Measurements from ENCODE around the gene PPDPF.

DNA sequence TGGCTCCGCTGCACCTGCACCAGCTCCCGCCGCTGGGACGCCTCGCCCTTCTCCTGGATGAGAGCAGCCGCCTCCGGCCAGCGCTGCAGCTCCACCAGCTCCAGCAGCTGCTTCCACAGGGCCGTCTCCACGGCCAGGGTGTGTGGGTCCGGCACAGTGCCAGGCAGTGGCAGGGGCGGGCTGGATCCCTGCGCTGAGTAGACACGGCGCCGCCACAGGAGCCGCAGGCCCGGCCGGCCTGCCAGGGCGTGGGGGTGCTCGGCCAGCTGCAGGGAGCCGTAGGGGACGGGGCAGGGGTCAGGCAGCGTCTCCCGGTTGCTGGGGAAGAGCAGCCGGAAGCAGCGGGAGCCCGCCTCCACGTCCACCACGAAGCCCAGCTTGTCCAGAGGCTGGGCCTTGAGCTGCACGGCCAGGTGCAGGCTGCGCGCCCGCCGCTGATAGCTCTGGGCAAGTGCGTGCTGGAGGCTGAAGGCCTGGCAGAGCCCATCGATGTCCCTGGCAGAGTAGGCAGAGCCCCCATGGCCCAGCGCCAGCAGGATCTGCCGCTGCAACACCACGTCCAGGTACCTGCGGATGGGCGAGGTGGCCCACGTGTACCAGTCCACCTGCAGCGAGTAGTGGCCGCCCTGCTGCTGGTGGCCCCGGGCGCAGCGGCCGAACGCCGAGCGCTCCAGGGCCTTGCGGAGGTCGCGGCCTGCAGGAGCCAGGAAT is 42.8 kb downstream of the PPDPF start:
- TF ChIP-seq, protein P1, sequence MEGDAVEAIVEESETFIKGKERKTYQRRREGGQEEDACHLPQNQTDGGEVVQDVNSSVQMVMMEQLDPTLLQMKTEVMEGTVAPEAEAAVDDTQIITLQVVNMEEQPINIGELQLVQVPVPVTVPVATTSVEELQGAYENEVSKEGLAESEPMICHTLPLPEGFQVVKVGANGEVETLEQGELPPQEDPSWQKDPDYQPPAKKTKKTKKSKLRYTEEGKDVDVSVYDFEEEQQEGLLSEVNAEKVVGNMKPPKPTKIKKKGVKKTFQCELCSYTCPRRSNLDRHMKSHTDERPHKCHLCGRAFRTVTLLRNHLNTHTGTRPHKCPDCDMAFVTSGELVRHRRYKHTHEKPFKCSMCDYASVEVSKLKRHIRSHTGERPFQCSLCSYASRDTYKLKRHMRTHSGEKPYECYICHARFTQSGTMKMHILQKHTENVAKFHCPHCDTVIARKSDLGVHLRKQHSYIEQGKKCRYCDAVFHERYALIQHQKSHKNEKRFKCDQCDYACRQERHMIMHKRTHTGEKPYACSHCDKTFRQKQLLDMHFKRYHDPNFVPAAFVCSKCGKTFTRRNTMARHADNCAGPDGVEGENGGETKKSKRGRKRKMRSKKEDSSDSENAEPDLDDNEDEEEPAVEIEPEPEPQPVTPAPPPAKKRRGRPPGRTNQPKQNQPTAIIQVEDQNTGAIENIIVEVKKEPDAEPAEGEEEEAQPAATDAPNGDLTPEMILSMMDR (IDR thresholded peaks at IDR 0.05; ENCODE audit: insufficient read depth, low read depth, low read length): no peak
- no peak for TF ChIP-seq EZH2 (IDR thresholded peaks at IDR 0.05; ENCODE audit: insufficient read depth, low read length)

Data from astrocyte (in vitro differentiated cells and primary cell).